Adipose tissue (tissue), 3 donors: ENCODE results near the gene NUDT3. TPM values are rescaled to one million over a fixed set of nuclear protein-coding genes. Genes with fewer than 3 reads are reported as not detected.
"Not testable (repeated sequence)": the region's sequence is repeated elsewhere in the genome, so short reads cannot be mapped to it uniquely, and the experiment has no call there.

Experiments used
- H3K27ac ChIP-seq: one replicate; pipeline ENCODE4 v1.5.1; 2013; ENCODE audit warnings: low read depth, low read length
- WGBS, 3 donors: extraction: QIAGEN DNeasy Blood & Tissue Kit; methylation state at CpG; one replicate each; pipeline ENCODE4 v1.1.7; 2013; 5-methylcytosine and 5-hydroxymethylcytosine counted together
- polyA plus RNA-seq, 3 donors: library from polyadenylated mRNA; stranded (reverse); fragments of 200-250 nt; gene quantifications; one replicate each; pipeline ENCODE4 v1.2.3, GENCODE V29; 2013
- donor health status: healthy with polysubstance abuse.
- donor health status: Bipolar disorder and iron deficiency.
- donor health status: healthy.

NUDT3 gene
- polyA plus RNA-seq, 3 donors: 5.8 to 20.7 (median 9.0) TPM

- WGBS, 3 donors: 88 to 93% (median 89%) methylated on average over 7 of the region's 7 CpGs
- not testable (repeated sequence) for H3K27ac ChIP-seq
Measured at GRCh38 chr6:34353530-34353929, 38.9 kb downstream of the NUDT3 start.

GRCh38 chr6:34352305-34352937 lies 40.0 kb downstream of the NUDT3 start:
- WGBS, 3 donors: 66 to 96% (median 95%) methylated on average over 2 of the region's 2 CpGs
- no peak overlapping the region for H3K27ac ChIP-seq

GRCh38 chr6:34350934-34351217 lies 41.6 kb downstream of the NUDT3 start:
- WGBS, 3 donors: 53 to 82% (median 73%) methylated on average over 7 of the region's 7 CpGs

GRCh38 chr6:34350137-34350933 lies 42.1 kb downstream of the NUDT3 start:
- no peak overlapping the region for H3K27ac ChIP-seq
- WGBS, 3 donors: 26 to 60% (median 46%) methylated on average over 1 of the region's 1 CpG

More at GRCh38 chr6:34350934-34351217, 41.6 kb downstream of the NUDT3 start:
- H3K27ac ChIP-seq: no peak overlapping the region

- H3K27ac ChIP-seq: no peak overlapping the region
- WGBS, 3 donors: 84 to 99% (median 92%) methylated on average over 4 of the region's 4 CpGs
Measured at GRCh38 chr6:34349211-34349610, 43.3 kb downstream of the NUDT3 start.

GRCh38 chr6:34347303-34347702 lies 45.2 kb downstream of the NUDT3 start:
- WGBS, 3 donors: 72 to 93% (median 88%) methylated on average over 1 of the region's 1 CpG
- H3K27ac ChIP-seq: no peak overlapping the region

- 72 to 79% (median 72%) methylated on average over 9 of the region's 9 CpGs for WGBS, 3 donors
- no peak overlapping the region for H3K27ac ChIP-seq
Measured at GRCh38 chr6:34346175-34347119, 46.0 kb downstream of the NUDT3 start.

GRCh38 chr6:34343806-34344205 lies 48.7 kb downstream of the NUDT3 start:
- H3K27ac ChIP-seq: no peak overlapping the region

- no peak overlapping the region for H3K27ac ChIP-seq
Measured at GRCh38 chr6:34342247-34342646, 50.2 kb downstream of the NUDT3 start.

- 55 to 66% (median 64%) methylated on average over 8 of the region's 8 CpGs for WGBS, 3 donors
- no peak overlapping the region for H3K27ac ChIP-seq
Measured at GRCh38 chr6:34341481-34341971, 50.9 kb downstream of the NUDT3 start.

GRCh38 chr6:34340906-34341480 lies 51.5 kb downstream of the NUDT3 start:
- H3K27ac ChIP-seq: no peak overlapping the region
- WGBS, 3 donors: 64 to 88% (median 65%) methylated on average over 3 of the region's 3 CpGs

GRCh38 chr6:34340394-34340793 lies 52.1 kb downstream of the NUDT3 start:
- WGBS, 3 donors: 92 to 94% (median 93%) methylated on average over 3 of the region's 3 CpGs
- H3K27ac ChIP-seq: no peak overlapping the region

GRCh38 chr6:34339971-34340370 lies 52.5 kb downstream of the NUDT3 start:
- WGBS, 3 donors: 73 to 95% (median 80%) methylated on average over 3 of the region's 3 CpGs
- no peak overlapping the region for H3K27ac ChIP-seq

- 11 to 53% (median 41%) methylated on average over 1 of the region's 1 CpG for WGBS, 3 donors
Measured at GRCh38 chr6:34339432-34339831, 53.0 kb downstream of the NUDT3 start.

GRCh38 chr6:34338811-34339210 lies 53.7 kb downstream of the NUDT3 start:
- H3K27ac ChIP-seq: no peak overlapping the region
- 75 to 100% (median 92%) methylated on average over 1 of the region's 1 CpG for WGBS, 3 donors

More at GRCh38 chr6:34339432-34339831, 53.0 kb downstream of the NUDT3 start:
- no peak overlapping the region for H3K27ac ChIP-seq

GRCh38 chr6:34338377-34338776 lies 54.1 kb downstream of the NUDT3 start:
- 66 to 93% (median 87%) methylated on average over 3 of the region's 3 CpGs for WGBS, 3 donors
- no peak overlapping the region for H3K27ac ChIP-seq

GRCh38 chr6:34334796-34335416 lies 57.6 kb downstream of the NUDT3 start:
- no peak overlapping the region for H3K27ac ChIP-seq
- 87 to 94% (median 87%) methylated on average over 3 of the region's 3 CpGs for WGBS, 3 donors

- no peak overlapping the region for H3K27ac ChIP-seq
- WGBS, 3 donors: 87 to 93% (median 90%) methylated on average over 6 of the region's 6 CpGs
Measured at GRCh38 chr6:34333858-34334257, 58.6 kb downstream of the NUDT3 start.
